HG02798 (cell line): ENCODE data around the gene BCAS3.
A peak's percentile ranks its signal among the peaks of the same experiment; 100 is the strongest.
"Not testable (repeated sequence)": the region's sequence is repeated elsewhere in the genome, so short reads cannot be mapped to it uniquely, and the experiment has no call there.

Source experiments
- ATAC-seq: cut with Tn5 transposase; IDR thresholded peaks from one replicate; pipeline ENCODE4 v1.9.1; 2021; ENCODE audit warnings: mild to moderate bottlenecking; ENCODE audit not compliant: unreplicated experiment, poor library complexity

Gene BCAS3

DNA sequence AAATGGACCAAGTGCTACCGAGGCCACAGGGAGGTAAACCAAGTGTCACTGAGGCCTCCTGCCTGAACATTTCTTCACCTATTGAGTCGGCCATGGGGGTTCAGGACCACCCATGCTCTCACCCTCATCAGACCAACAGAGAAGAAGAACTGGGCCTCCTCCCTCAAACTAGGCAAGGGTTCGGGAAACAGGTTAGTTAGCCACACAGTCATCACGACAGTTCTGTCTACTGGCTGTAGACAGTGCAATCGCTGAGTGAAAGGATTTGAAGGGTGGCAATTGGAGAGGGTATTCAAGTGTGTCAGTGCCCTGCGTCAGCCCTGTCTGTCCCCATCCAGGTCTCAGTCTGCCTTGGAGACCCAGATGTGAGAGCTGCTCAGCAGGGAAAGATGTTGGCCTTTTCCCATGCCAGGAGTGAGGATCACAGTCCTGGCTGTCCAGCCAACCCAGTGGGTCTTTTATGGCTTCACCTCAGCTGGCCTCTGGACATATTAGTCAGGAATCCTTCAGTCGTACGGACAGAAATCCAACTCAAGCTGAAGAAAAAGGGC is 741.9 kb downstream of the BCAS3 start:
- no peak for ATAC-seq

DNA sequence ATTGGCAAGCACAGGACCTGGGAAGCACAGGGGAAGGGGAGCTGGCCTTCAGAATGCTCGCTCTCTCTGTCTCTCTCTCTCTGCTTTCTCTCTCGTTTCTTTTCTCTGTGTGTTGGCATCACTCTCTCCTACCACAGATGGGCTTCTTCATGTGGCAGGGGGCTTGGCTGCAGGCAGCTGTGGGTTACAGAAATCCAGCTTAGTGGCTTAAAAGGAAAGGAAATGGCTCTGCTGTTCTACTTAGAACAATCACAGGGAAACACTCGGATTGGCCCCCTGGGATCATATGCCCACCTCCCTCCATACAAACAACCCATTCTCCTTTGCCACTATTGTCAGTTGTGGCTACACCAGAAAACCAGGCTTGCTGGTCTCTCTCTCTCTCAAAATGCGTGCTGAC is 742.4 kb downstream of the BCAS3 start:
- no peak for ATAC-seq

DNA sequence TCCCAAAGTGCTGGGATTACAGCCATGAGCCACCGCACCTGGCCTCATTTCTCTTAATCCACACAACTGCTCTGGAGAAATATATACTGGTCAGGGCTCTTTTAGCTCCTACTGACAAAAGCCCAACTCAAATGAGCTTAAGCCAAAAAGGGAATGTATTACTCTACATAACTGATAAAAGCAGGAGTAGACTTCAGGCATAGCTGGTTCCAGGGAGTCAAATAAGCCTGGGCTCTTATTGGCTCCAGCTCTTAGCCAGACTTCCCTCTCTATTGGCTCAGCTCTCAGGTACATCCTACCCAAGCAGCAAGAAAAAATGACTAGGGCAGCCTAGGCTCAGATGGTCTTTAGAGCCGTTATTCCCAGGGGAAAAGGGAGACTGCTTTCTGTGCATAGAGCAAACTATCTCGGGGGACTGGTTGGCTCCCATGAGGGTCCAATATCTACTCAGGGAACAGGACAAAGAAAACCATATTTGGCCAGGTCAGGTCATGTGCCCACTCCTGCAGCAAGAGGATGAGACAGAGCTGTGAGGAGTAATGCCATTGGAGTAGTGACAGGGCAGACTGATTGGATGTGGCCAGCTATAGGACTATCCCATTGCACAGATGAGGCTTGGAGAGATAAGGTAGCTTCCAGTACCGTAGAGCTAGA is 743.2 kb downstream of the BCAS3 start:
- no peak for ATAC-seq

DNA sequence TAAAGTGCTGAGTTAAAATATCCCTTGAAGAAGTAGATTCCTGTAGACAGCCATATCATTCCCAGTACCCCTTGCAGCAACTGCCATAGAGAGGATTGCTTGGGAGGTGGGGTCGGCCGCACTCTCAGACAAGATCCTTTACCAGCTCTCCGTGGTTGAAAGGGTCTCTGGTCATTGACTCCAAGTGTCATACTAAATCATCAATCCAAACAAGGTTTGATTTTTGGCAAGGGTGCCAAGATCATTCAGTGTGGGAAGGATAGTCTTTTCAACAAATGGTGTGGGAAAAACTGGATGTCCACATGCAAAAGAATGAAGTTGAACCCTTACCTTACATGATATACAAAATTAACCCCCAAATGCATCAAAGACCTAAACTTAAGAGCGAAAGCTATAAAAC is 743.8 kb downstream of the BCAS3 start:
- ATAC-seq: no peak

DNA sequence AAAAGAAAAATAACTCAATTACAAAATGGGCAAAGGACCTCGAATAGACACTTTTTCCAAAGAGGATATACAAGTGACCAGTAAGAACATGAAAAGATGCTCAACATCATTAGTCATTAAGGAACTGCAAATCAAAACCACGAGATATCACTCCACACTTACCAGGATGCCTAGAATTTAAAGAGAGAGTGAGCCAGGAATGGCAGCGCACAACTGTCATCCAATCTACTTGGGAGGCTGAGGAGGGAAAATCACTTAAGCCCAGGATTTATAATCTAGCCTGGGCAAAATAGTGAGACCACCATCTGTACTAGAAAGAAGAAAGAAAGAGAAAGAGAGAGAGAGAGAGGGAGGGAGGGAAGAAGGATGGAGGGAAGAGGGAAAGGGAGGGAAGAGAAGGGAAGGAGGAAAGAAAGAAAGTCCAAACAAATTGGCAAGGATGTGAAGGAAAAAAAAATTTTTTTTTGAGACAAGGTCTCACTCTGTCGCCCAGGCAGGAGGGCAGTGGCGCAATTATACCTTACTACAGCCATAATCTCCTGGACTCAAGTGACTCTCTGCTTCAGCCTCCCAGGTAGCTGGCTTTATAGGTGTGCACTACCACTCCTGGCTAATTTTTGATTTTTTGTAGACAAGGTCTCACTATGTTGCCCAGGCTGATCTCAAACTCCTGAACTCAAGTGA is 744.6 kb downstream of the BCAS3 start:
- ATAC-seq: no peak

DNA sequence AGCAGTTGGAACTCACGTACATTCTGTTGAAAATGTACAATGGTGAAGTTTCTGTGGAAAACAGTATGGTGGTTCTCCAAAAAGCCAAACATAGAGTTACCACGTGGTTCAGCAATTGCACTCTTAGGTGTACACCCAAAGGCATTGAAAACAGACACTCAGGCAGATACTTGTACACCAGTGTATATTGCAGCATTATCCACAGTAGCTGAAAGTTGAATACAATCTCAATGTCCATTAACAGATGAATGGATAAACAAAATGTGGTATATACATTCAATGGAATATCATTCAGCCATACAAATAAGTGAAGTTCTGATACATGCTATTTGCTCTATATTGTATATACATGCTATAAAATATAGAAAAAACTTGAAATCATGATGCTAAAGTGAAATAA is 745.2 kb downstream of the BCAS3 start:
- ATAC-seq: no peak

DNA sequence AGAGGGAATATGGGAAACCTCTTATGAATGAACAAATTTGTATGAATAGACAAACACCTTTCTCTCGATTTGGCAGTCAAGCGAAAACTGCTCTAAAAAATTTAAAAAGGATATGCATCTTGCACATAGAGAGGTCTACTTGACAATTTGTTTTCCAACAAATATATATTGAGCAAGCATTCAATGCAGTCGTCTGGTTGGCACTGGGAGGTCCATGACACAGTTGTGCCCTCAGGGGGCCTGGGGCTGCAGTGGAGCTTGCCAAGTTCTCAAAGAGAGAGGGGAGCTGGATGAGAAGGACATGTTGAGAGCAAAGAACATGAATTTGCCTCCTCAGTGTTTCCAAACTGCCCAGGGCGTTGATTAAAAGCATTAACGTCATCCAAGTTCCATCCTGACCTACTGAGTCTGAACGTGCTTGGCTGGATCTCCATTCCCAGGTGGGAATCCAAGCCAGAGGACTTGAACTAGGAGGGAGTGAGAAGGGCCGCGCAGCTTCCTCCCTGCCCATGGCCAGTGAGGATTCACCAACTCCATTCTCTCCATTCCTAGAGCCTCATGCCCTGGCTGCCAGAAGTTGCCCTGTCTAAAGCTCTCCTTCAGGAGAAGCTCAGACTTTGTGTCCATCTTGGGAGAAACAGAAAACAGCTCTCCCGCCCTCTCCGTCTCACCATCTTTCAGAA is 746.5 kb downstream of the BCAS3 start:
- ATAC-seq: no peak

DNA sequence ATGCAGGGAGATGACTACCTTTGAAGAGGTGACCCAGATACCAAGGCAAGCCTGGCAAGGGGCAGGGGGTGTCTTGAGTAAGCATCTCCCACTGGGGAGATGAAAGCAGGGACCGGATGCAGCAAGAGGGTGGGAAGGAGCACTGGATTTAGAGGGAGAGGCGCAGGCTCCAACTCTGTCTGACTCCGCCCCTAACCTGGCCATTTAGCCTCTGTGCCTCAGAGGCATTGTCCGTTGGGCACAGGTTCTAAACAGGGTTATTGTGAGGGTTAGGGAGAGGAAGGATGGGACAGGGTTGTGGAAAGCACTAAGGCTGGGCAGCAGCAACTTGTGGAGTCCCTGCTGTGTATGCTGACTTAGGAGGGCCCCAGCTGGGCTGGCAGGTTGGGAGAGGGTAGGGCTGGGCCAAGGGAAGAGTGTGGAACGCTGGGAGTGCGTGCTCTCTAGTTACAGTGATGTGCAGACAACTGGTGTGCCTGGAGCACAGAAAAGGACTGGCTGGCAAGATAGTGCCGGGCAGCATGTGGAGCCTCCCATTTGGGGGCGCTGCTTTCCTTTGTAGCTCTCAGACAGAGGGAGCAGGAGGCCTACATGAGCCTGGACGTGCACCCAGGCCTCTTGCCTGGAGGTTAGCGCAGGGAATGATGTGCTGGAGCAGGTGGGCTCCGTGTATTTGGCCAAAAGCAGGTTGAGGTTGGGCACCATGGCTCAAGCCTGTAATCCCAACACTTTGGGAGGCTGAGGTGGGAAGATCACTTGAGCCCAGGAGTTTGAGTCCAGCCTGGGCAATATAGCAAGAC is 748.2 kb downstream of the BCAS3 start:
- ATAC-seq: no peak

DNA sequence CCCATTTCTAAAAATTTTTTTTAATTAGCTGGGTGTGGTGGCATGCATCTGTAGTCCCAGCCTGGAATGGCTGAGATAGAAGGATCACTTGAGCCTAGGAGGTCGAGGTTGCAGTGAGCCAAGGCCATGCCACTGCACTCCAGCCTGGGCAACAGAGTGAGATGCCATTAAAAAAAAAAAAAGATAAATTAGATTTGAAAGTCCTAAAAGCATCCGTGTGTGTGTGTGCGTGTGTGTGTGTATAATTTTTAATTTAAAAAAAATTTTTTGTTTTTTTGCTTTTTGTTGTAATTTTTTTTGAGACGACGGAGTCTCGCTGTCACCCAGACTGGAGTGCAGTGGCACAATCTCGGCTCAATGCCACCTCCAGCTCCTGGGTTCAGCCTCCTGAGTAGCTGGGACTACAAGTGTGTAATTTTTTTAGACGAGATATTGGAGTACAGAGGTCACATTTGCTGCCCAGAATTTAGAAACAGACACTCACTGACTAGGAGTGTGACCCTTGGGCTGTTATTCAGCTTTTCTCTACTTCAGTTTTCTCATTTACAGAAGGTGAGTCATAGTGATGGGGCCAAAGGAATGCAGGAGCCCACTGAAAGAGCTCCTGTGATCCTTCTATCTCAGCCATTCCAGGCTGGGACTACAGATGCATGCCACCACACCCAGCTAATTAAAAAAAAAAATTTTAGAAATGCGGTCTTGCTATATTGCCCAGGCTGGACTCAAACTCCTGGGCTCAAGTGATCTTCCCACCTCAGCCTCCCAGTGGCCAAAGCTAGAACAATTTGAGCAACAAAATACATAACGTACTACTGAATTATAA is 749.0 kb downstream of the BCAS3 start:
- no peak for ATAC-seq

DNA sequence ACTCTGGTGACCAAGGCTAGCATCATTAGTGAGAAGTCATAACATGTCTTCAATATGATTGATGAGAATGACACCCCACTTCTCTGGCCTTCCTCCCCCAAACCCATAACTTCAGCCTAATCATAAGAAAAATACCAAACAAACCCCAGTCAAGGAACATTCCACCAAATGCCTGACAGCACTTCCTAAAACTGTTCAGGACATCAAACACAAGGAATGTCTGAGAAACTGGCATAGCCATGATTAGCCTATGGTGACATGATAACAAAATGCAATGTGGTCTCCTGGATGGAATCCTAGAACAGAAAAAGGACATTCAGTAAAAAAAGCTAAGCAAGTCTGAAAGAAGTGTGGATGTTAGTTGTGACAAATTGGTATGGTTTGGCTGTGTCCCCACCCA is 749.9 kb downstream of the BCAS3 start:
- ATAC-seq: no peak

DNA sequence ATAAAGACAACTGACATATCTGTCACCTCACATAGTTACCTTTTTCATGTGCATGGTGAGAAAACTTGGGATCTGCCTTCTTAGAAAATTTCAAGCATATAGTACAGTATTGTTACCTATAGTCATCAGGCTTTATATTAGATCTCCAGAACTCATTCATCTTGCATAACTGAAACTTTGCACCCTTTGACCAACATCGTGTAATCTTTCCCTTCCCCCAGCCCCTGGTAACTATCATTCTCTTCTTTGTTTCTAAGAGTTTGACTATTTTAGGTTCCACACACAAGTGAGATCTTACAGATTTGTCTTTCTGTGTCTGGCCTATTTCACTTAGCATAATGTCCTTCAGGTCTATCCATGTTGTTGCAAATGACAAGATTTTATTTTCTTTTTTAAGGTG is 751.6 kb downstream of the BCAS3 start:
- ATAC-seq: no peak

DNA sequence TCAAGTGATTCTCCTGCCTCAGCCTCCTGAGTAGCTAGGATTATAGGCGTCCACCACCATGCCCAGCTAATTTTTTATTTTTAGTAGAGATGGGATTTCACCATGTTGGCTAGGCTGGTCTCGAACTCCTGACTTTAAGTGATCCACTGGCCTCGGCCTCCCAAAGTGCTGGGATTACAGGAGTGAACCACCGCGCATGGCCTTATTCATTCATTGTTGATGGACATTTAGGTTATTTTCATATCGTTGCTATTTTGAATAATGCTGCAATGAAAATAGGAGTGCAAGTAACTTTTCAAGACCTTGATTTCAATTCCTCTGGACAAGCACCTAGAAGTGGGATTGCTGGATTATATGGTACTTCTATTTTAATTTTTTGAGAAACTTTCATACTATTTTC is 752.2 kb downstream of the BCAS3 start:
- not testable (repeated sequence) for ATAC-seq

DNA sequence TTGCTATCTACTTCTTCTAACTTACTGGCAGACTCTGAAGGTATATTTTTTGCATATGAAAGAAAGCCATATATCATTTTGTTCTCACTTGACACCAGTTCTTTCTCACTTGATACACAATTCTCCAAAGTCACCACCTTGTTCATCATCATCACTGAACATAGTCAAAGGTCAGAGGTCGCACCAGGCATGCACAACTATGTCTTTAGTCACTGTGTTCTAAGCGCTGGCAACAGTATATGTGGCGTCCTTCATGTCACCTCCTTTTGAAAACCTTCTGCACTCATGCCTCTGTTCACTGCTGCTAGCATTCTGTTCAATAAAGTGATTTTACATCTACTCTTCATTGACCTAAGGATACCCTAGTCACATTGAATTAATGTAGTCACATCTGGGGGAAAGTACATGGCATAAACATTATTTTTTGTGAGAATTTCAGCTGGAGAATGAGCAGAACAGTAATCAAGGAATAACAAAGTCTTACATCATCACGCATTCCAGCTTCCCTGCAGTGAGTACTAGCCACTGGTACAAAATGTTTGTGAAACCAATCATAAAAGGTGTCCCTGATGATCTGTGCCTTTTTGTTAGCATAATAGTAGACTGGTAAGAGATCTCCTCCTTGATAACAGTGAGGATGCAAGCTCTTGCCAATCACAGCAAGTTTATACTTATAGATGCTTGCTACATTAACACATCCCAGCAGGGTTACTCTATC is 754.1 kb downstream of the BCAS3 start:
- no peak for ATAC-seq

DNA sequence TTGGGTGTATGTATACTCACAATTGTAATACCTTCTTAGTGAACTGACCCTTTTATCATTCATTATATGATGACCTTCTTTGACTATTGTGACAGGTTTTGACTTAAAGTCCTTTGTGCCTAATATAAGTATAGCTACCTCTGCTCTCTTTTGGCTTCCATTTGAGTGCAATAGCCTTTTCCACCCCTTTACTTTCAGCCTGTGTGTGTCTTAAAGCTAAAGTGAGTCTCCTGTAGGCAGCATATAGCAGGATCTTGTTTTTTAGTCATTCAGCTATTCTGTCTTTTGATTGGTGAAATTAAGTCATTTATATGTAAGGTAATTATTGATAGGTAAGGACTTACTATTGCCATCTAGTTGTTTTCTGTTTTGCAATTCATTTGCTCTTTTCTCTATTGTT is 758.6 kb downstream of the BCAS3 start:
- ATAC-seq: no peak

DNA sequence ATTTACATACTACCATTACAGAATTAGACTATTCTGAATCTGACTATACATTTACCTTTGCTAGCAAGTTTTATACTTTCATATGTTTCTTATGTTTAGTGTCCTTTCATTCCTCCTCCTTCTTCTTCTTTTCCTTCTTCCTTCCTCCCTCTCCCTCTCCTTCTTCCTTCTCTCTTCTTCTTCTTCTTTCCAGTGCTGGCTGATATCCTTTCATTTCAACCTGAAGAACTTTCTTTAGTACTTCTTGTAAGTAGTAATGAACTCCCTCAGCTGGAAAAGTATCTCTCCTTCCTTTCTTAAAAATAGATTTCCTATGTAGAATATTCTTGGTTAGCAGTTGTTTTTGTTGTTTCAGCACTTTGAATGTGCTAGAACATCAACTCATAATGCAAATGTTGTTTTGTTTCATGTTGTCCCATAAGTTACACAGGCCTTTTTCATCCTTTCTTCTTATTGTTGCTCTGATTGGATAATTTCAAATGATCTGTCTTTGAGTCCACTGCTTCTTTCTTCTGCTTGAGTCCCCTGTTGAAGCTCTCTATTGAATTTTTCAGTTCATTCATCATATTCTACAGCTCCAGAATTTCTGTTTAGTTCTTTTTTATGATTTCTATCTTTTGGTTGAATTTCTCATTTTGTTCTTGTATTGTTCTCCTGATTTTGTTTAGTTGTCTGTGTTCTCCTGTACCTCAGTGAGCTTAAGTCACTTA is 759.5 kb downstream of the BCAS3 start:
- ATAC-seq: no peak

DNA sequence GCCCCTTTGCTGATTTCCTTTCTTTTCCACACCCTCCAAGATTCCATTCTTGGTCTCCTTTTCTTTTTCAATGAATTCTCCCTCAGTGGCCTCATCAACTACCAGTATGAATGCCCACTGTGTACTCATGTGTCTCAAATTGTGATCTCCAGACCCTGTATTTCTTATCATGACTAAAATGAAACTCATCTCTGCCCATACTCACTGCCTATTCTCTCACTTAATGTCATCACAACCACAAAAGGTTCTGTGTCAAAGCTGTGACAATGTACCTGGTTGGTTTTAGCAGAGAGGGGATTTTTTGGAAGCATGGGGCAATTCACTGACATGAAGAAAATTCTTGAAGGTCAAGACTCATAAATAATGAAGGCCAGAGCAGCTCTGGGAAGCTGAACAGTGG is 763.0 kb downstream of the BCAS3 start:
- peak; percentile 64 for ATAC-seq

DNA sequence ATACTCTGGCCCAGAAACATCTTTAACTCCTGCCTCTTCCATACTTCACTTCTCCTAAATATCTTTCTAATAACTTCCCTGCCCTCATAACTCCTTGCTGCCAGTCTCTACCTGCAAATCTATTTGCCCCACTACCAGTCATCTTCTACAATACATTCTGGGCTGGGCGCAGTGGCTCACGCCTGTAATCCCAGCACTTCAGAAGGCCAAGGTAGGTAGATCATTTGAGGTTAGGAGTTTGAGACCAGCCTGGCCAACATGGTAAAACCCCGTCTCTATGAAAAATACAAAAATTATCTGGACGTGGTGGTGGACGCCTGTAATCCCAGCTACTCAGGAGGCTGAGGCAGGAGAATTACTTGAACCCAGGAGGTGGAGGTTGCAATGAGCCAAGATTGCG is 763.9 kb downstream of the BCAS3 start:
- ATAC-seq: not testable (repeated sequence)

DNA sequence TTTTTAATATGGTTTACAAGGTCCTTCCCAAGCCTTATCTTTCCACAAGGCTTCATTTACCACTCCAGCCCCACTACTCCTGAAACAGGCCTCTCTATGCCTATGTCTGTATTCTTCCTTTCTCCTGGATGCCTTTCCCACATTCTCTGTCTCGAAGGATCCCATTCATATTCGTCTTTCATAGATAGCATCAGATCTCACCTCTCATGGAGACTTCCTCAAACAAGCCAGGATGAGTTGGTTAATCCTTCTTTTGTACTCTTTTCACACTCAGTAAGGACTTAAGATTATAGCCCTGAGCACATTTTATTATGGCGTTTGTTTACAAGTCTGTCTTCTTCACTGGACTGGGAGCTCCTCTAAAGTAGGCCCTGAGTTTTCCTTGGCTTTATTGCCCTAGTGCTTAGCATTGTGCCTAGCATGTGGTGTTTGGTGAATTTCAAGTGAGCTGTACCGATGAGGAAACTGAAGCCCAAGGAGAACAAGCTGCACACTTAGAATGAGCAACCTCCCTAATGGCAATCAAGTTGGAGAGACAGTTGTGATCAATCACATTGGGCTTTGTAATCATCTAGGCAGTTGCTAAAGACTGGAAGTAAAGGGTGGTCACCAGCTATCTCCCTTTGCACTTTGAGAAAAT is 764.6 kb downstream of the BCAS3 start:
- no peak for ATAC-seq
